ENCODE measurements around the gene FER.

FER gene

GRCh38 chr5:108814551-108814950 lies 66.9 kb downstream of the FER start:
- peaks cover 2% of the 10 kb centered on the region for H3K4me1 ChIP-seq (ENCODE audit: control insufficient read depth, insufficient read depth, low read depth, low read length)
- H2BK5ac ChIP-seq (ENCODE audit: low read depth, low read length, poor library complexity, severe bottlenecking) = no peak overlapping the region
- no peak overlapping the region for H2BK120ac ChIP-seq (ENCODE audit: low read depth, low read length)
- no peak overlapping the region for H2AK5ac ChIP-seq (ENCODE audit: low read length, severe bottlenecking)
- no peak overlapping the region for H2AFZ ChIP-seq (ENCODE audit: low read depth, low read length)
- peak overlapping the region in 1 of 2 experiments; percentile 57 for H3K4me3 ChIP-seq (ENCODE audit: insufficient read depth in 1 of 2, low read depth in 1 of 2, low read length in 2 of 2)
- H2BK12ac ChIP-seq (ENCODE audit: low read length in 2 of 2) = no peak overlapping the region
- H3K4me2 ChIP-seq (ENCODE audit: low read length, poor library complexity, severe bottlenecking) = no peak overlapping the region
- peaks cover 28% of the 10 kb centered on the region for H3K79me1 ChIP-seq (replicated peaks; ENCODE audit: low read length, poor library complexity, severe bottlenecking)
- no peak overlapping the region for H3K18ac ChIP-seq (ENCODE audit: low read depth in 1 of 2, low read length in 2 of 2)
- no peak overlapping the region for H3K4ac ChIP-seq (ENCODE audit: low read depth in 1 of 2, low read length in 2 of 2)
- H2BK15ac ChIP-seq (ENCODE audit: low read depth, poor library complexity, severe bottlenecking) = no peak overlapping the region
- H4K91ac ChIP-seq (ENCODE audit: low read length) = no peak overlapping the region
- peak; percentile 44 for DNase-seq
- H3K9me3 ChIP-seq (ENCODE audit: control insufficient read depth, low read length) = no peaks in the 10 kb centered on the region
- no peak overlapping the region for H3K23ac ChIP-seq (ENCODE audit: low read length in 2 of 2)
- no peak overlapping the region for H3K14ac ChIP-seq (ENCODE audit: low read length in 2 of 2)
- peak overlapping the region; percentile 60 for H3K9ac ChIP-seq (ENCODE audit: low read length)
- H3K27me3 ChIP-seq (ENCODE audit: control insufficient read depth in 1 of 2, insufficient read depth in 1 of 2, low read length in 2 of 2) = no peaks in the 10 kb centered on the region
- WGBS = 70% methylated on average over 1 of the region's 4 CpGs
- H3K27ac ChIP-seq (ENCODE audit: low read length, poor library complexity, severe bottlenecking) = no peak overlapping the region
- H3K36me3 ChIP-seq (ENCODE audit: control insufficient read depth in 1 of 2, insufficient read depth in 2 of 2, low read depth in 1 of 2, low read length in 2 of 2) = peaks cover 6 to 8% of the 10 kb centered on the region in 2 experiments
- H4K8ac ChIP-seq (ENCODE audit: low read length) = no peak overlapping the region

DNA sequence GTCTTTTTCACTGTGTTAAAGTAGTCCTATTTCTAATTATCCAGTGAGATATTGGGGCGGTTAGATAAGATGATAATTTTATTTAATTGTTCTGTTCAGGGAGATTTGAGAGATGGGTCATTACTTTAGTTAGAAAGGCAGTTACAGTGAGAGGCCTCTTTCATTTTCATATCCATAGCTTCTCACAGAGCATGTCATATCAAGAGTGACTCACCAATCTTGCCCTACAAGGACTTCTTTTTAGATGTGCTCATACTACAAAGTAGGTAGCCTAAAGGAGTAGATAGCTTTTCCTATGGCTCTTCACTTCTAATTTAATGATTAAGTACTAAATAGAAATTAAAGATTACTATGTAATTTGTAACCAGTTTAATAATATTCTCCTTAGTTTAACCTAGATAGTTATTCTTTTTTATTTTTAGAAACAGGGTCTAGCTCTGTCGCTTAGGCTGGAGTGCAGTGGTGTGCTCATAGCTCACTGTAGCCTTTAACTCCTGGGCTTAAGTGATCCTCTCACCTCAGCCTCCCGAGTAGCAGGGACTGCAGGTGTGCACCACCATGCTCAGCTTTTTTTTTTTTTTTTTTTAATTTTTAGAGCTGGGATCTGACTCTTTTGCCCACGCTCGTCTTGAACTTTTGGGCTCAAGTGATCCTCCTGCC lies 71.0 kb downstream of the FER start:
- no peaks in the 10 kb centered on the region for H3K9me3 ChIP-seq (ENCODE audit: control insufficient read depth, low read length)
- H3K4me2 ChIP-seq (ENCODE audit: low read length, poor library complexity, severe bottlenecking) = no peak overlapping the region
- H2BK5ac ChIP-seq (ENCODE audit: low read depth, low read length, poor library complexity, severe bottlenecking) = no peak overlapping the region
- H3K4me1 ChIP-seq (ENCODE audit: control insufficient read depth, insufficient read depth, low read depth, low read length) = no peaks in the 10 kb centered on the region
- H2BK12ac ChIP-seq (ENCODE audit: low read length in 2 of 2) = no peak overlapping the region
- H3K36me3 ChIP-seq (ENCODE audit: control insufficient read depth in 1 of 2, insufficient read depth in 2 of 2, low read depth in 1 of 2, low read length in 2 of 2) = no peaks in the 10 kb centered on the region
- H2AK5ac ChIP-seq (ENCODE audit: low read length, severe bottlenecking) = no peak overlapping the region
- no peak overlapping the region for H3K18ac ChIP-seq (ENCODE audit: low read depth in 1 of 2, low read length in 2 of 2)
- H2BK15ac ChIP-seq (ENCODE audit: low read depth, poor library complexity, severe bottlenecking) = no peak overlapping the region
- no peak overlapping the region for H3K4me3 ChIP-seq (ENCODE audit: insufficient read depth in 1 of 2, low read depth in 1 of 2, low read length in 2 of 2)
- no peak overlapping the region for H3K14ac ChIP-seq (ENCODE audit: low read length in 2 of 2)
- no peak overlapping the region for H2BK120ac ChIP-seq (ENCODE audit: low read depth, low read length)
- no peak overlapping the region for H3K23ac ChIP-seq (ENCODE audit: low read length in 2 of 2)
- WGBS = 94% methylated on average over 5 of the region's 5 CpGs
- peak; percentile 41 for DNase-seq
- no peak overlapping the region for H4K8ac ChIP-seq (ENCODE audit: low read length)
- no peaks in the 10 kb centered on the region for H3K27me3 ChIP-seq (ENCODE audit: control insufficient read depth in 1 of 2, insufficient read depth in 1 of 2, low read length in 2 of 2)
- H3K4ac ChIP-seq (ENCODE audit: low read depth in 1 of 2, low read length in 2 of 2) = no peak overlapping the region
- peak overlapping the region; percentile 44 for H3K9ac ChIP-seq (ENCODE audit: low read length)
- no peak overlapping the region for H2AFZ ChIP-seq (ENCODE audit: low read depth, low read length)
- H4K91ac ChIP-seq (ENCODE audit: low read length) = no peak overlapping the region
- H3K79me1 ChIP-seq (replicated peaks; ENCODE audit: low read length, poor library complexity, severe bottlenecking) = peaks cover 12% of the 10 kb centered on the region
- H3K27ac ChIP-seq (ENCODE audit: low read length, poor library complexity, severe bottlenecking) = no peak overlapping the region

DNA sequence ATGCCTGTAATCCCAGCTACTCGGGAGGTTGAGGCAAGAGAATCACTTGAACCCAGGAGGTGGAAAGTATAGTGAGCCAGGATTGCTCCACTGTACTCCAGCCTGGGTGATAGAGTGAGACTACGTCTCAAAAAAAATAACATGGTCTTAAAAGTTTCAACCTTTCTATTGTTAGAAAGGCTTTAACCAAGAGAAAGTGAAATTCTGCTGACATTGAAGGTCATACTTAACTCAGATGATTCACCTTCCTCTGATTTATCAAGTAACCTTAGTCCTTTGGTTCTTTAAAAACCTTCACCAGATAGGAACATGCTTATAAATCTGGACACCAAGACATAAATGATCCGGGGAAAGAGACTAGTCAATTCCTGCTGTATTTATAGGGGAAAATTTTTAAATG lies 73.3 kb downstream of the FER start:
- H4K91ac ChIP-seq (ENCODE audit: low read length) = no peak overlapping the region
- no peak overlapping the region for H3K4me3 ChIP-seq (ENCODE audit: insufficient read depth in 1 of 2, low read depth in 1 of 2, low read length in 2 of 2)
- H3K27ac ChIP-seq (ENCODE audit: low read length, poor library complexity, severe bottlenecking) = no peak overlapping the region
- H3K18ac ChIP-seq (ENCODE audit: low read depth in 1 of 2, low read length in 2 of 2) = no peak overlapping the region
- WGBS = 100% methylated on average over 2 of the region's 3 CpGs
- no peak for DNase-seq
- no peak overlapping the region for H3K4me2 ChIP-seq (ENCODE audit: low read length, poor library complexity, severe bottlenecking)
- no peak overlapping the region for H2BK12ac ChIP-seq (ENCODE audit: low read length in 2 of 2)
- H2BK120ac ChIP-seq (ENCODE audit: low read depth, low read length) = no peak overlapping the region
- H3K9ac ChIP-seq (ENCODE audit: low read length) = no peak overlapping the region
- H3K23ac ChIP-seq (ENCODE audit: low read length in 2 of 2) = no peak overlapping the region
- H3K4me1 ChIP-seq (ENCODE audit: control insufficient read depth, insufficient read depth, low read depth, low read length) = no peaks in the 10 kb centered on the region
- H2BK5ac ChIP-seq (ENCODE audit: low read depth, low read length, poor library complexity, severe bottlenecking) = no peak overlapping the region
- H3K9me3 ChIP-seq (ENCODE audit: control insufficient read depth, low read length) = no peaks in the 10 kb centered on the region
- H3K79me1 ChIP-seq (replicated peaks; ENCODE audit: low read length, poor library complexity, severe bottlenecking) = peaks cover 9% of the 10 kb centered on the region
- no peak overlapping the region for H3K14ac ChIP-seq (ENCODE audit: low read length in 2 of 2)
- H3K36me3 ChIP-seq (ENCODE audit: control insufficient read depth in 1 of 2, insufficient read depth in 2 of 2, low read depth in 1 of 2, low read length in 2 of 2) = no peaks in the 10 kb centered on the region
- no peaks in the 10 kb centered on the region for H3K27me3 ChIP-seq (ENCODE audit: control insufficient read depth in 1 of 2, insufficient read depth in 1 of 2, low read length in 2 of 2)
- H4K8ac ChIP-seq (ENCODE audit: low read length) = no peak overlapping the region
- no peak overlapping the region for H2AK5ac ChIP-seq (ENCODE audit: low read length, severe bottlenecking)
- H2BK15ac ChIP-seq (ENCODE audit: low read depth, poor library complexity, severe bottlenecking) = no peak overlapping the region
- H2AFZ ChIP-seq (ENCODE audit: low read depth, low read length) = no peak overlapping the region
- H3K4ac ChIP-seq (ENCODE audit: low read depth in 1 of 2, low read length in 2 of 2) = no peak overlapping the region

DNA sequence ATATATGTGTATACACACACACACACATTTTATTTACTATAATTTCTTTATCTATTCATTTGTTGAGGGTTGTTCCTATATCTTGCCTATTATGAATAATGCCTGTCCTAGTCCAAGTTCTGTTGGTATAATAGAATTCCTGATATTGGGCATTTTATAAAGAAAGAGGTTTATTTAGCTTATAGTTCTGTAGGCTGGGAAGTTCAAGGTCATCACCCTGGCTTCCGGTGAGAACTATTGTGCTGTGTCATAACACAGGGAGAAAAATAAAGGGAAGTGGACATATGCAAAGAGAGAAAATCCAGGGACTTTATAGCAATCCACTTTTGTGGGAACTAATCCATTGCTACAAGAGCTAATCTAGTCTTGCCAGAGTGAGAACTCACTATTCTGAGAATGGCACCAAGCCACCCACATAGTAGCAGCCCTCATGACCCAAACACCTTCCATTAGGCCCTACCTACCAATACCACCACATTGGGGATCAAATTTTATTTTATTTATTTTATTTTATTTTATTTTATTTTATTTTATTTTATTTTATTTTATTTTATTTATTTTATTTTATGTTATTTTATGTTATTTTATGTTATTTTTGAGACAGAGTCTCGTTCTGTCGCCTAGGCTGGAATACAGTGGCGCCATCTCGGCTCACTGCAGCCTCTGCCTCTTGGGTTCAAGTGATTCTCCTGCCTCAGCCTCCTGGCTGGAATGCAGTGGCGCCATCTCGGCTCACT lies 74.7 kb downstream of the FER start:
- Histone ChIP-seq H2AK5ac (ENCODE audit: low read length, severe bottlenecking) (no peak overlapping the region), H2BK120ac (ENCODE audit: low read depth, low read length) (no peak overlapping the region), H3K4me3 (ENCODE audit: insufficient read depth in 1 of 2, low read depth in 1 of 2, low read length in 2 of 2) (no peak overlapping the region), H2BK12ac (ENCODE audit: low read length in 2 of 2) (no peak overlapping the region), H3K4ac (ENCODE audit: low read depth in 1 of 2, low read length in 2 of 2) (no peak overlapping the region), H3K9me3 (ENCODE audit: control insufficient read depth, low read length) (no peaks in the 10 kb centered on the region), H3K27me3 (ENCODE audit: control insufficient read depth in 1 of 2, insufficient read depth in 1 of 2, low read length in 2 of 2) (no peaks in the 10 kb centered on the region), H2BK15ac (ENCODE audit: low read depth, poor library complexity, severe bottlenecking) (no peak overlapping the region), H3K23ac (ENCODE audit: low read length in 2 of 2) (no peak overlapping the region), H3K36me3 (ENCODE audit: control insufficient read depth in 1 of 2, insufficient read depth in 2 of 2, low read depth in 1 of 2, low read length in 2 of 2) (no peaks in the 10 kb centered on the region), H4K91ac (ENCODE audit: low read length) (no peak overlapping the region), H3K4me1 (ENCODE audit: control insufficient read depth, insufficient read depth, low read depth, low read length) (no peaks in the 10 kb centered on the region), H3K14ac (ENCODE audit: low read length in 2 of 2) (no peak overlapping the region), H3K27ac (ENCODE audit: low read length, poor library complexity, severe bottlenecking) (no peak overlapping the region), H2AFZ (ENCODE audit: low read depth, low read length) (no peak overlapping the region), H3K18ac (ENCODE audit: low read depth in 1 of 2, low read length in 2 of 2) (no peak overlapping the region), H3K79me1 (replicated peaks; ENCODE audit: low read length, poor library complexity, severe bottlenecking) (peaks cover 4% of the 10 kb centered on the region), H4K8ac (ENCODE audit: low read length) (no peak overlapping the region), H3K9ac (ENCODE audit: low read length) (no peak overlapping the region), H2BK5ac (ENCODE audit: low read depth, low read length, poor library complexity, severe bottlenecking) (no peak overlapping the region), H3K4me2 (ENCODE audit: low read length, poor library complexity, severe bottlenecking) (no peak overlapping the region)
- no peak for DNase-seq
- 90% methylated on average over 7 of the region's 7 CpGs for WGBS

All from mesenchymal stem cell (in vitro differentiated cells and primary cell).